GM23248 (cell line): ENCODE data around the gene TMEM63C.

Experiments
- EZH2 ChIP-seq: fragments of 200-600 bp; sonication (generic); IDR thresholded peaks from 2 replicates; pipeline ENCODE4 v1.6.1; 2018; ENCODE audit warnings: antibody characterized with exemption, mild to moderate bottlenecking; ENCODE audit not compliant: insufficient read depth, poor library complexity, severe bottlenecking
- EZH2phosphoT487 ChIP-seq: fragments of 200-600 bp; sonication (generic); IDR thresholded peaks from 2 replicates; pipeline ENCODE4 v1.6.1; 2018; ENCODE audit warnings: antibody characterized with exemption, moderate library complexity, mild to moderate bottlenecking, low read depth; ENCODE audit not compliant: insufficient read depth

DNA sequence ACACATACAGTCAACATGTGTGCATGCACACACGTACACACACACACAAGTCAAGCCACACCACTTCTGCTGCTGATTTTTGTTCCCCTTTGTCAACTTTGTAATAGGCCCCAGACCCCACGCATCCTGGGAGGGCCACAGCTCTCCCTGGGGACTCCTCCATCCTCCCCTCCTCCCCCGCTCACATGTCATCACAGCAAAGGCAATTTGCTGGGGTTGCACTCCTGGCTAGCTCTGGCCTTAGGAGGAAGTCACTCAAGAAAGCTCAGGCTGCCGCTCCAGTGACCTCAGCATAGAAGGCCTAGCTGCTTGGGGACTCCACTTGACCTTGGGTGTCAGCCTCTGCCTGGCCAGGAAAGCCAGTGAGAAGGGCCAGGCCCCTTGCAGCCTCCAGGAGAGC is 62.3 kb downstream of the TMEM63C start:
- no peak for TF ChIP-seq EZH2
- TF ChIP-seq EZH2phosphoT487, result no peak
